Subcutaneous adipose tissue (tissue), 4 donors: ENCODE measurements around the gene KIFAP3. TPM values are rescaled to one million over a fixed set of nuclear protein-coding genes. Genes with fewer than 3 reads are reported as not detected.

Experiments used
- total RNA-seq, 4 donors: library from RNA; depleted of rRNA; stranded (reverse); fragments of >200 nt; gene quantifications; one replicate each; pipeline ENCODE4 v1.1.0, GENCODE V29; 2016
- TF ChIP-seq, protein P1 (sequence below): fragments of 450-650 bp; IDR thresholded peaks from one replicate; pipeline ENCODE4 v1.5.1; 2016; ENCODE audit warnings: low read depth, mild to moderate bottlenecking, control low read depth, antibody characterized with exemption, moderate library complexity

The KIFAP3 gene
- total RNA-seq, 4 donors from 2014 or later, result 23.4 to 35.2 (median 30.4) TPM

DNA sequence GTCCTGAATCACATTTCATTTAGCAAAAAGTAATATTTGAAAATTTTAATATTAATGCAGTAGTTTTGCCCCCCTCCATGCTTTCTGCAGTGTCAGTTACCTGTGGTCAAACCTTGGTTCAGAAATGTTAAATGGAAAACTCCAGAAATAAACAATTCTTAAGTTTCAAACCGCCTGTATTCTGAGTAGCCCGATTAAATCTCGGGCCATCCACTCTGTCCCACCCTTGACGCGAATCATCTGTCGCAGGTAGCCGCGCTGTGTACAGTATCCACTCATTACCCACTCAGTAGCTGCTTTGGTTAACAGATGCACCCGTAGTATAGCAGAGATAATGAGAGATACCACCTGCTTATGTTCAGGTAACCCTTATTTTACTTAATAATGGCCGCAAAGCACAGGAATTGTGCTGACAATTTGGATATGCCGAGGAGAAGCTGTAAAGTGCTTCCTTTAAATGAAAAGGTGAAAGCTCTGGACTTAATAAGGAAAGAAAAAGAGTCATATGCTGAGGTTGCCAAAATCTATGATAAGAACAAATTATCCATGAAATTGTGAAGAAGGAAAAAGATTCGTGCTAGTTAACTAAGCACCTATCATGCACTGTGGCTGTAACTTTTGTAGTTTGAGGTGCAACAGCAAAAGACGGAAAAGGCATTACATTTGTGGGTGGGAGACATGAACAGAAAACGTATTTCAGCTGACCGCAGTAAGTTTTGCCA, 179.9 kb downstream of the KIFAP3 start:
- TF ChIP-seq, protein P1, sequence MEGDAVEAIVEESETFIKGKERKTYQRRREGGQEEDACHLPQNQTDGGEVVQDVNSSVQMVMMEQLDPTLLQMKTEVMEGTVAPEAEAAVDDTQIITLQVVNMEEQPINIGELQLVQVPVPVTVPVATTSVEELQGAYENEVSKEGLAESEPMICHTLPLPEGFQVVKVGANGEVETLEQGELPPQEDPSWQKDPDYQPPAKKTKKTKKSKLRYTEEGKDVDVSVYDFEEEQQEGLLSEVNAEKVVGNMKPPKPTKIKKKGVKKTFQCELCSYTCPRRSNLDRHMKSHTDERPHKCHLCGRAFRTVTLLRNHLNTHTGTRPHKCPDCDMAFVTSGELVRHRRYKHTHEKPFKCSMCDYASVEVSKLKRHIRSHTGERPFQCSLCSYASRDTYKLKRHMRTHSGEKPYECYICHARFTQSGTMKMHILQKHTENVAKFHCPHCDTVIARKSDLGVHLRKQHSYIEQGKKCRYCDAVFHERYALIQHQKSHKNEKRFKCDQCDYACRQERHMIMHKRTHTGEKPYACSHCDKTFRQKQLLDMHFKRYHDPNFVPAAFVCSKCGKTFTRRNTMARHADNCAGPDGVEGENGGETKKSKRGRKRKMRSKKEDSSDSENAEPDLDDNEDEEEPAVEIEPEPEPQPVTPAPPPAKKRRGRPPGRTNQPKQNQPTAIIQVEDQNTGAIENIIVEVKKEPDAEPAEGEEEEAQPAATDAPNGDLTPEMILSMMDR, result no peak

GRCh38 chr1:169893645-169894423, 180.7 kb downstream of the KIFAP3 start, which contains the start of gene SCYL3:
Gene SCYL3, minus strand, starts transcription at chr1:169893896. Its CDS starts 5,056 bp downstream, at chr1:169888840.
- TF ChIP-seq, protein P1, result no peak

GRCh38 chr1:169892927-169893644, 181.4 kb downstream of the KIFAP3 start:
- TF ChIP-seq, protein P1, result no peak

DNA sequence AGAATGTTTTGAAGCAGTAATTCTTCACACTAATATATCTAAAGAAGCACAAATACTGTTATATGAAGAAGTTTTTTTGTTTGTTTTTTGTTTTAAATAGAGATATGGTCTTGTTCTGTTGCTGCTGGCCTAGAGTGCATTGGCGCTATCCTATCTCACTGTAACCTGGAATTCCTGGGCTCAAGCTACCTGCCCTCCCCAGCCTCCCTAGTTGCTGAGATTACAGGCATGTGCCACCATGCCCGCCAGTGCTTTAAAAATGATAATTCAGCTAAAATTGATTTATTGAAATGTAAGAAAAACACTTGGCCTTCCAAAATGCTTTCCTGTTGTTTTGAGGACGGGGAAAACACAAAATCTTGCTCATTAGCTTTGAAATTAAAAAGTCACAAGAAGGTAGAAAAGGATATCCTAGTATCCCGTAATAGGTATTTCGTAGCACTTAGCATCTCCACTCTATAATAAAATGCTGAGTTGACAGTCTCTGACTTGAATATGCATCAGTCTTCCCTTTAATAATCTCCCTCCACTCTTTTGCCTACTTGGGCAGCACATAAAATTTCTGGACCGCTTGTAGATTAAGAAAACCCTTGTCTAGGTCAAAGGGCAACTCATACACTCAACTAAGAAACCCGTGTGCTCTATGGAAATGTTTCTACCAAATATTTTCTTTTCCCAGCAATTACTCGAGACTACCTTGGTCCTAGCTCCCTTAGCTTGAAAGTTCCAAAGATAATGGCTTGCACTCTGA, 182.1 kb downstream of the KIFAP3 start:
- TF ChIP-seq, protein P1, result no peak

- TF ChIP-seq, protein P1, result no peak
These were observed 183.0 kb downstream of the KIFAP3 start for GRCh38 chr1:169891539-169891885.

- TF ChIP-seq, protein P1, result no peak
These were observed 183.5 kb downstream of the KIFAP3 start for GRCh38 chr1:169890761-169891538.
